Transverse colon (tissue), 4 donors: ENCODE results near the gene CD9. TPM values are rescaled to one million over a fixed set of nuclear protein-coding genes. Genes with fewer than 3 reads are reported as not detected.

ENCODE experiments used
- DNase-seq: peaks from one replicate; pipeline ENCODE4 v3.0.0-alpha.2; 2019
- H3K27ac ChIP-seq, 4 donors: fragments of 200-600 bp; sonication (generic); 2 replicates each; pipeline ENCODE4 v1.5.1; 2016 to 2018; ENCODE audit warnings: inconsistent platforms in 4 of 4
- H3K27me3 ChIP-seq: fragments of 200-600 bp; sonication (generic); 2 replicates; pipeline ENCODE4 v1.5.1; 2017; ENCODE audit warnings: inconsistent platforms
- H3K36me3 ChIP-seq, 4 donors: fragments of 200-600 bp; sonication (generic); 2 replicates each; pipeline ENCODE4 v1.5.1; 2017 to 2019; ENCODE audit warnings: inconsistent platforms in 4 of 4
- H3K4me1 ChIP-seq, 4 donors: fragments of 200-600 bp; sonication (generic); 2 replicates each; pipeline ENCODE4 v1.5.1; 2017 to 2020; ENCODE audit warnings: inconsistent platforms in 4 of 4
- H3K4me3 ChIP-seq, 4 donors: fragments of 200-600 bp; sonication (generic); 1 replicate in 1 of 4; 2 replicates in 3 of 4; pipeline versions ENCODE4 v1.5.1 to v1.6.1; 2017 to 2019; ENCODE audit warnings: inconsistent platforms in 4 of 4
- H3K9me3 ChIP-seq, 2 donors: fragments of 200-600 bp; sonication (generic); 2 replicates each; pipeline ENCODE4 v1.5.1; 2017 to 2019; ENCODE audit warnings: inconsistent platforms in 2 of 2
- CTCF ChIP-seq, 5 experiments: fragments of 200-600 bp in 3 of 5; fragments of 450-650 bp in 2 of 5; sonication (generic) in 3 of 5; IDR thresholded peaks; 1 replicate in 2 of 5; 2 replicates in 3 of 5; pipeline ENCODE4 v1.5.1; 2016 to 2017; ENCODE audit warnings: antibody characterized with exemption in 5 of 5, inconsistent platforms in 3 of 5, mild to moderate bottlenecking in 2 of 5, moderate library complexity in 1 of 5
- EP300 ChIP-seq: sonication (generic); formaldehyde crosslinking; IDR thresholded peaks from one replicate; pipeline ENCODE4 v1.6.1; 2017; ENCODE audit warnings: antibody characterized with exemption, low read depth
- POLR2A ChIP-seq: fragments of 450-650 bp; IDR thresholded peaks from one replicate; pipeline ENCODE4 v1.6.1; 2016; ENCODE audit warnings: antibody characterized with exemption, mild to moderate bottlenecking, moderate library complexity
- POLR2AphosphoS5 ChIP-seq, 3 donors: sonication (generic); formaldehyde crosslinking; IDR thresholded peaks; one replicate each; pipeline ENCODE4 v1.6.1; 2016; ENCODE audit warnings: antibody characterized with exemption in 3 of 3
- WGBS, 2 donors: methylation state at CpG; one replicate each; pipeline ENCODE4 v1.1.5; 2018; ENCODE audit warnings: low coverage in 1 of 2; 5-methylcytosine and 5-hydroxymethylcytosine counted together
- in situ Hi-C, 4 donors: fragments of 200-750 bp; cut with MboI; loops; one replicate each; pipeline versions ENCODE4 v1.15.0 to v1.15.1; 2017; ENCODE audit warnings: low sequenced_read_pairs in 3 of 4, low pct_ligation_motif_present in 1 of 4, low pct_unique_long_range_greater_than_20kb in 1 of 4
- intact Hi-C: fragments of 100-400 bp; cut with DNase I; formaldehyde crosslinking; loops from one replicate; pipeline ENCODE4 v1.15.1; 2023; ENCODE audit warnings: low total_unique reads
- total RNA-seq, 4 donors: library from RNA; depleted of rRNA; stranded (reverse); fragments of >200 nt; gene quantifications; one replicate each; pipeline ENCODE4 v1.1.0, GENCODE V29; 2016

Gene CD9
- total RNA-seq, 4 donors from 2014 or later, result 207 to 668 (median 481) TPM

GRCh38 chr12:6177642-6178358 is 22.4 kb upstream of the CD9 start:
- no peak overlapping the region for H3K27ac ChIP-seq
- TF ChIP-seq EP300 (no peak), CTCF (IDR thresholded peaks at IDR 0.05) (no peak), POLR2A (no peak), POLR2AphosphoS5 (IDR thresholded peaks at IDR 0.05) (no peak)
- H3K9me3 ChIP-seq, result no peaks in the 10 kb centered on the region
- peaks cover 19 to 28% (median 22%) of the 10 kb centered on the region in 4 donors for H3K4me1 ChIP-seq
- H3K36me3 ChIP-seq, result no peaks in the 10 kb centered on the region
- WGBS, 2 donors, result 88% methylated on average over 10 of the region's 10 CpGs; no CpG with 5 or more reads in 1 of the 2 donors
- no peak for DNase-seq
- intact Hi-C loops, result no loop called here
- no peak overlapping the region for H3K4me3 ChIP-seq
- in situ Hi-C loops, result loop anchor here in 2 of 4 donors (10.0 to 25.0 kb wide), 2 partner anchors 113 to 115 kb away; no protein-coding TSS in a partner anchor
- H3K27me3 ChIP-seq, result no peaks in the 10 kb centered on the region

- in situ Hi-C loops (loop anchor here in 2 of 4 donors (10.0 to 25.0 kb wide), 2 partner anchors 114 to 117 kb away; no protein-coding TSS in a partner anchor), intact Hi-C loops (no loop called here)
- Histone ChIP-seq H3K27ac (peak overlapping the region; percentile 16 to 40 (median 32)), H3K27me3 (no peaks in the 10 kb centered on the region), H3K4me1 (peaks cover 30 to 42% (median 34%) of the 10 kb centered on the region in 4 donors), H3K36me3 (no peaks in the 10 kb centered on the region), H3K4me3 (no peak overlapping the region), H3K9me3 (no peaks in the 10 kb centered on the region)
- no peak for DNase-seq
- TF ChIP-seq EP300 (no peak), CTCF (IDR thresholded peaks at IDR 0.05) (no peak), POLR2A (no peak), POLR2AphosphoS5 (IDR thresholded peaks at IDR 0.05) (no peak)
- WGBS, 2 donors, result 67% methylated on average over 10 of the region's 10 CpGs; no CpG with 5 or more reads in 1 of the 2 donors
Observed at GRCh38 chr12:6178981-6179761, 21.0 kb upstream of the CD9 start.

- no peak for DNase-seq
- intact Hi-C loops, result no loop called here
Observed at GRCh38 chr12:6180268-6181051, 19.7 kb upstream of the CD9 start.

More at GRCh38 chr12:6180268-6181051, 19.7 kb upstream of the CD9 start:
- Histone ChIP-seq H3K4me3 (no peak overlapping the region), H3K4me1 (peaks cover 32 to 46% (median 36%) of the 10 kb centered on the region in 4 donors), H3K27me3 (no peaks in the 10 kb centered on the region), H3K9me3 (no peaks in the 10 kb centered on the region), H3K27ac (peak overlapping the region; percentile 22 to 40 (median 32)), H3K36me3 (no peaks in the 10 kb centered on the region)
- TF ChIP-seq POLR2AphosphoS5 (IDR thresholded peaks at IDR 0.05) (peak in 2 of 3 donors; percentile 14 to 29), CTCF (IDR thresholded peaks at IDR 0.05) (no peak)
- 74 to 82% methylated on average over 4 to 20 of the region's 21 CpGs for WGBS, 2 donors
- in situ Hi-C loops, result loop anchor here in 2 of 4 donors (10.0 to 25.0 kb wide), 2 partner anchors 116 to 118 kb away; no protein-coding TSS in a partner anchor
